H1 (cell line): ENCODE results near the gene REL. TPM values are rescaled to one million over a fixed set of nuclear protein-coding genes. Genes with fewer than 3 reads are reported as not detected.

Experiments
- CTCF ChIA-PET: fragments of 300-600 bp; sonication (Branson Sonifier 250); formaldehyde crosslinking; loops from one replicate; lab custom pipeline; 2021; ENCODE audit not compliant: partially characterized antibody; lab: Charles Lee
- POLR2A ChIA-PET: fragments of 300-600 bp; sonication (Branson Sonifier 250); formaldehyde crosslinking; loops from one replicate; lab custom pipeline; 2021; ENCODE audit warnings: inconsistent platforms; ENCODE audit not compliant: partially characterized antibody; lab: Charles Lee
- DNase-seq, 2 experiments: peaks; one replicate each; pipeline versions ENCODE4 v3.0.0 to v3.0.0-alpha.2; 2010 to 2022; ENCODE audit warnings: low spot score in 2 of 2, low read depth in 1 of 2, mixed read lengths in 1 of 2
- FAIRE-seq: peaks from 2 replicates; lab custom pipeline; 2011; peaks lifted over from hg19 to GRCh38; lab: Jason Lieb, UNC
- H2AFZ ChIP-seq: 2 replicates; pipeline ENCODE4 v1.8.1; 2012; ENCODE audit warnings: low read length, inconsistent platforms
- H2AK5ac ChIP-seq: 2 replicates; pipeline ENCODE4 v1.6.1; 2013; ENCODE audit warnings: low read depth, low read length
- H2BK120ac ChIP-seq: replicated peaks from 2 replicates; pipeline ENCODE3; 2013; ENCODE audit warnings: low read depth, low read length, inconsistent platforms
- H2BK12ac ChIP-seq: 2 replicates; pipeline ENCODE4 v1.6.1; 2013; ENCODE audit warnings: low read depth, low read length
- H2BK15ac ChIP-seq: 2 replicates; pipeline ENCODE4 v1.6.1; 2013; ENCODE audit warnings: low read length
- H2BK20ac ChIP-seq: 2 replicates; pipeline ENCODE4 v1.6.1; 2013; ENCODE audit warnings: low read length
- H2BK5ac ChIP-seq: 2 replicates; pipeline ENCODE4 v1.6.1; 2013; ENCODE audit warnings: low read depth, low read length
- H3K14ac ChIP-seq: 2 replicates; pipeline ENCODE4 v1.6.1; 2013; ENCODE audit warnings: inconsistent platforms; ENCODE audit not compliant: insufficient read length
- H3K18ac ChIP-seq: 2 replicates; pipeline ENCODE4 v1.6.1; 2013; ENCODE audit warnings: low read length; ENCODE audit errors: extremely low read depth
- H3K23ac ChIP-seq: 2 replicates; pipeline ENCODE4 v1.6.1; 2013; ENCODE audit warnings: inconsistent platforms; ENCODE audit not compliant: insufficient read length
- H3K23me2 ChIP-seq: 2 replicates; pipeline ENCODE4 v1.6.1; 2013; ENCODE audit warnings: low read depth, low read length
- H3K27ac ChIP-seq: 2 replicates; pipeline ENCODE4 v1.6.1; 2011; ENCODE audit warnings: low read depth, low read length, inconsistent platforms
- H3K27me3 ChIP-seq, 4 experiments: replicated peaks in 1 of 4; 1 replicate in 1 of 4; 2 replicates in 3 of 4; pipeline versions ENCODE4 v1.6.1 to v1.8.1; 2011 to 2013; ENCODE audit warnings: low read length in 3 of 4, mild to moderate bottlenecking in 3 of 4, inconsistent platforms in 2 of 4, mixed read lengths in 2 of 4, moderate library complexity in 1 of 4; ENCODE audit not compliant: control insufficient read depth in 3 of 4, insufficient read depth in 3 of 4; ENCODE audit errors: extremely low read depth in 1 of 4
- H3K36me3 ChIP-seq, 4 experiments: 2 replicates each; pipeline versions ENCODE4 v1.6.1 to v1.8.1; 2011 to 2013; ENCODE audit warnings: mild to moderate bottlenecking in 4 of 4, low read length in 3 of 4, moderate library complexity in 2 of 4, control low read depth in 1 of 4, inconsistent platforms in 1 of 4; ENCODE audit not compliant: insufficient read depth in 4 of 4, control insufficient read depth in 2 of 4
- H3K4ac ChIP-seq: replicated peaks from 2 replicates; pipeline ENCODE3; 2013; ENCODE audit warnings: low read length, low read depth, mixed read lengths, inconsistent platforms; ENCODE audit not compliant: insufficient read length
- H3K4me1 ChIP-seq, 4 experiments: replicated peaks in 1 of 4; 1 replicate in 1 of 4; 2 replicates in 3 of 4; pipeline versions ENCODE4 v1.6.1 to v1.8.1; 2011 to 2013; ENCODE audit warnings: low read length in 3 of 4, inconsistent platforms in 2 of 4, mixed read lengths in 1 of 4; ENCODE audit not compliant: insufficient read depth in 4 of 4, control insufficient read depth in 3 of 4
- H3K4me2 ChIP-seq, 2 experiments: 2 replicates each; pipeline versions ENCODE4 v1.6.1 to v1.8.1; 2011 to 2013; ENCODE audit warnings: low read depth in 2 of 2, low read length in 2 of 2, control low read depth in 1 of 2, inconsistent platforms in 1 of 2, mild to moderate bottlenecking in 1 of 2; ENCODE audit not compliant: insufficient read depth in 1 of 2
- H3K4me3 ChIP-seq, 4 experiments: fragments of 200-600, 300-600 bp in 1 of 4; sonication (generic), shearing (Covaris generic), sonication (Bioruptor Twin) in 1 of 4; 2 replicates each; pipeline versions ENCODE4 v1.5.1 to v1.8.1; 2011 to 2016; ENCODE audit warnings: low read length in 4 of 4, low read depth in 3 of 4, control low read depth in 2 of 4, inconsistent platforms in 2 of 4, mild to moderate bottlenecking in 2 of 4, mixed read lengths in 1 of 4, moderate library complexity in 1 of 4; ENCODE audit not compliant: insufficient read depth in 2 of 4; ENCODE audit errors: extremely low read depth in 1 of 4
- H3K56ac ChIP-seq: replicated peaks from 2 replicates; pipeline ENCODE3; 2013; ENCODE audit warnings: low read depth, mild to moderate bottlenecking, mixed read lengths, low read length, inconsistent platforms; ENCODE audit not compliant: insufficient read length
- H3K79me1 ChIP-seq: 2 replicates; pipeline ENCODE4 v1.6.1; 2013; ENCODE audit warnings: low read depth, low read length, control low read depth
- H3K79me2 ChIP-seq, 2 experiments: 2 replicates each; pipeline versions ENCODE4 v1.6.1 to v1.8.1; 2012 to 2013; ENCODE audit warnings: low read length in 2 of 2, mild to moderate bottlenecking in 2 of 2, inconsistent platforms in 1 of 2; ENCODE audit not compliant: insufficient read depth in 2 of 2, control insufficient read depth in 1 of 2
- H3K9ac ChIP-seq, 4 experiments: replicated peaks in 1 of 4; 1 replicate in 1 of 4; 2 replicates in 3 of 4; pipeline versions ENCODE4 v1.6.1 to v1.8.1; 2011 to 2013; ENCODE audit warnings: low read depth in 3 of 4, low read length in 3 of 4, control low read depth in 2 of 4, mild to moderate bottlenecking in 2 of 4, moderate library complexity in 2 of 4, inconsistent platforms in 1 of 4; ENCODE audit errors: extremely low read depth in 1 of 4
- H3K9me3 ChIP-seq, 2 experiments: 2 replicates each; pipeline versions ENCODE4 v1.6.1 to v1.8.1; 2012 to 2013; ENCODE audit warnings: mild to moderate bottlenecking in 2 of 2, moderate library complexity in 2 of 2, control low read depth in 1 of 2, inconsistent platforms in 1 of 2, low read depth in 1 of 2, low read length in 1 of 2, mixed read lengths in 1 of 2; ENCODE audit not compliant: insufficient read depth in 2 of 2
- H4K20me1 ChIP-seq, 2 experiments: replicated peaks in 1 of 2; 2 replicates each; pipeline versions ENCODE3 to v1.8.1; 2011 to 2013; ENCODE audit warnings: inconsistent platforms in 2 of 2, low read length in 2 of 2, mild to moderate bottlenecking in 1 of 2; ENCODE audit not compliant: insufficient read depth in 2 of 2, control insufficient read depth in 1 of 2
- H4K5ac ChIP-seq: 2 replicates; pipeline ENCODE4 v1.6.1; 2013; ENCODE audit warnings: low read length, low read depth, mixed read lengths, inconsistent platforms; ENCODE audit not compliant: insufficient read length
- H4K8ac ChIP-seq: 2 replicates; pipeline ENCODE4 v1.8.0; 2013; ENCODE audit warnings: mild to moderate bottlenecking, moderate library complexity, low read length, inconsistent platforms; ENCODE audit not compliant: insufficient read depth; ENCODE audit errors: extremely low read depth
- H4K91ac ChIP-seq: replicated peaks from 2 replicates; pipeline ENCODE3; 2013; ENCODE audit warnings: low read length, mixed read lengths, inconsistent platforms; ENCODE audit not compliant: insufficient read length
- CHD2 ChIP-seq: IDR thresholded peaks from 2 replicates; pipeline ENCODE4 v1.6.1; 2012; ENCODE audit warnings: low read length, improper control_type of control experiment
- EZH2 ChIP-seq: fragments of 200-600 bp; sonication (generic); IDR thresholded peaks from 2 replicates; pipeline ENCODE4 v1.7.1; 2012; ENCODE audit warnings: low read depth, mild to moderate bottlenecking, moderate library complexity, low read length, inconsistent platforms; ENCODE audit not compliant: severe bottlenecking
- JUND ChIP-seq: IDR thresholded peaks from 2 replicates; pipeline ENCODE4 v1.6.1; 2011; ENCODE audit warnings: mild to moderate bottlenecking, improper control_type of control experiment, low read length
- KDM4A ChIP-seq: IDR thresholded peaks from one replicate; pipeline ENCODE4 v1.7.1; 2012; ENCODE audit warnings: low read depth, mild to moderate bottlenecking, moderate library complexity, low read length, inconsistent platforms; ENCODE audit not compliant: severe bottlenecking
- WGBS, 2 experiments: shearing (Covaris generic) in 1 of 2; methylation state at CpG; one replicate each; pipeline versions ENCODE4 v1.1.6 to v1.1.7; 2013 to 2015; ENCODE audit warnings: low lambda C conversion rate in 2 of 2, mixed read lengths in 2 of 2, inconsistent platforms in 1 of 2, low coverage in 1 of 2, missing lambda C conversion rate in 1 of 2; ENCODE audit not compliant: insufficient replicate concordance in 2 of 2, insufficient coverage in 1 of 2, insufficient read length in 1 of 2; ENCODE audit errors: extremely low coverage in 1 of 2, missing lambda C conversion rate in 1 of 2; 5-methylcytosine and 5-hydroxymethylcytosine counted together
- polyA plus RNA-seq, 7 experiments: library from polyadenylated mRNA; depleted of rRNA in 3 of 7; stranded (reverse) in 5 of 7; unstranded in 2 of 7; fragments of >200 nt in 5 of 7; fragments of 200-250 nt in 2 of 7; gene quantifications; 1 replicate in 5 of 7; 2 replicates in 1 of 7; 4 replicates in 1 of 7; pipeline versions ENCODE4 v1.2.1 to v1.2.3, GENCODE V29; 2011 to 2013; ENCODE audit warnings: missing spikeins in 2 of 7, mixed read lengths in 2 of 7
- total RNA-seq: library from RNA; stranded (reverse); fragmentation: NEBNext Ultra II Directional; extraction: Animal tissue kit (Norgen Biotek cat#: 25700); gene quantifications from 2 replicates; pipeline ENCODE4 v1.2.1, GENCODE V29; 2021

Gene REL
- total and polyA plus RNA-seq, 2 of the 8 experiments (the other 6 are each of a cell fraction or from before 2014, with no cell fraction given) = 1.5 to 7.5 TPM

DNA sequence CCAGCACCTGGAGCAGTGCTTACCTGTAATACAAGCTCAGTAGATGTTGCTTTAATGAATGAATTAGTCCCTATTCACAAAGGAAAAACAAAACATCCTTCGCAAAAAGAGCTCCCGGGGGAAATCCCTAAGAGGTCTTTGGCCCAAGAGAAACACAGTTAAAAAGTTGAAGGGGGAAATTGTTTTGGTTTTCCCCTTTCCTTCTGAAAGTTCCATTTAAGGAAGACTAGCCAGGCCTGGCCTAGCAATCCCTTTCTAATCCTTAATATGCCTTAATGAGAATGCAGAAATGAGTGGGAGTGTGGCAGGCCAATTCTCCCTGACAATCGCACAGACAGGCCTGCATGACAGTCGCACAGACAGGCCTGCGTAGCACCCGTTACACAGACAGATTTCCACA, 33.5 kb upstream of the REL start:
- Histone ChIP-seq H3K56ac (no peak overlapping the region), H2BK20ac (no peak overlapping the region), H2BK120ac (no peak overlapping the region), H3K36me3 (no peaks in the 10 kb centered on the region), H3K9me3 (no peaks in the 10 kb centered on the region), H3K14ac (no peak overlapping the region), H4K8ac (no peak overlapping the region), H2BK5ac (no peak overlapping the region), H2BK15ac (no peak overlapping the region), H3K27me3 (no peaks in the 10 kb centered on the region), H3K23ac (no peak overlapping the region), H3K4me3 (no peak overlapping the region), H3K23me2 (no peaks in the 10 kb centered on the region), H3K4me2 (no peak overlapping the region), H3K79me1 (no peaks in the 10 kb centered on the region), H4K20me1 (no peaks in the 10 kb centered on the region), H3K27ac (no peak overlapping the region), H3K9ac (no peak overlapping the region), H3K18ac (no peak overlapping the region), H4K91ac (no peak overlapping the region), H4K5ac (no peak overlapping the region), H3K4me1 (no peaks in the 10 kb centered on the region), H2BK12ac (no peak overlapping the region), H3K4ac (no peak overlapping the region), H2AFZ (no peak overlapping the region), H3K79me2 (no peaks in the 10 kb centered on the region), H2AK5ac (no peak overlapping the region)
- TF ChIP-seq CHD2 = no peak
- TF ChIP-seq JUND = no peak
- TF ChIP-seq KDM4A = no peak
- no peak for TF ChIP-seq EZH2
- POLR2A ChIA-PET = no interaction called here
- DNase-seq = no peak
- FAIRE-seq = no peak
- WGBS, 2 experiments = 89% methylated on average over 6 of the region's 6 CpGs; no CpG with 5 or more reads in 1 of the 2 experiments
- CTCF ChIA-PET = interaction anchor here (0.8 to 0.9 kb wide), 2 partner anchors 14 to 96 kb away, joined by 3 read pairs; no protein-coding TSS in a partner anchor
